Prostate gland (tissue), 2 donors: Measurements from ENCODE around the gene GOLT1A.

Source experiments
- CTCF ChIP-seq, 4 experiments: fragments of 200-600 bp in 2 of 4; fragments of 450-650 bp in 2 of 4; sonication (generic) in 2 of 4; IDR thresholded peaks; 1 replicate in 3 of 4; 2 replicates in 1 of 4; pipeline ENCODE4 v1.5.1; 2016 to 2019; ENCODE audit warnings: antibody characterized with exemption in 4 of 4, mild to moderate bottlenecking in 2 of 4, moderate library complexity in 2 of 4
- POLR2AphosphoS5 ChIP-seq: sonication (generic); formaldehyde crosslinking; IDR thresholded peaks from one replicate; pipeline ENCODE4 v1.6.1; 2017; ENCODE audit warnings: antibody characterized with exemption

- TF ChIP-seq POLR2AphosphoS5 (no peak), CTCF (IDR thresholded peaks at IDR 0.05) (no peak)
These were observed 28.1 kb upstream of the GOLT1A start for GRCh38 chr1:204241914-204242313.
